Endothelial cell of umbilical vein (primary cell): ENCODE measurements around the gene RBM39. TPM values are rescaled to one million over a fixed set of nuclear protein-coding genes. Genes with fewer than 3 reads are reported as not detected.

ENCODE experiments used
- BruUV-seq: library from RNA; stranded (reverse); fragments of 400-500 nt; replicated peaks from 2 replicates; lab custom pipeline; 2021; lab: Mats Ljungman, UMichigan
- CTCF ChIA-PET: fragments of 300-600, 350-600 bp; sonication (Branson Sonifier 250); formaldehyde crosslinking; loops from one replicate; lab custom pipeline; 2021; ENCODE audit warnings: antibody characterized with exemption, inconsistent platforms; lab: Charles Lee
- POLR2A ChIA-PET: fragments of 300-600, 350-600 bp; sonication (Branson Sonifier 250); formaldehyde crosslinking; loops from one replicate; lab custom pipeline; 2021; ENCODE audit warnings: antibody characterized with exemption, inconsistent platforms; lab: Charles Lee
- DNase-seq: peaks from one replicate; pipeline ENCODE4 v3.0.0-alpha.2; 2011; ENCODE audit warnings: low read depth, low spot score
- FAIRE-seq: peaks from 2 replicates; lab custom pipeline; 2011; peaks lifted over from hg19 to GRCh38; lab: Jason Lieb, UNC
- H2AFZ ChIP-seq: 2 replicates; pipeline ENCODE4 v1.6.0; 2012; ENCODE audit warnings: low read depth, low read length, control low read depth, inconsistent platforms
- H3K27ac ChIP-seq: 2 replicates; pipeline ENCODE4 v1.5.1; 2011; ENCODE audit warnings: low read depth, mild to moderate bottlenecking, control low read depth, low read length, moderate library complexity; ENCODE audit not compliant: insufficient read depth
- H3K27me3 ChIP-seq, 2 experiments: 2 replicates each; pipeline versions ENCODE4 v1.6.0 to v1.6.1; 2011; ENCODE audit warnings: low read length in 2 of 2, mixed read lengths in 1 of 2; ENCODE audit not compliant: control insufficient read depth in 2 of 2, insufficient read depth in 2 of 2
- H3K36me3 ChIP-seq, 2 experiments: 2 replicates in 1 of 2; 3 replicates in 1 of 2; pipeline ENCODE4 v1.5.1; 2011; ENCODE audit warnings: low read length in 2 of 2, mild to moderate bottlenecking in 1 of 2, moderate library complexity in 1 of 2; ENCODE audit not compliant: control insufficient read depth in 2 of 2, insufficient read depth in 2 of 2; ENCODE audit errors: extremely low read depth in 1 of 2
- H3K4me1 ChIP-seq: 3 replicates; pipeline ENCODE4 v1.5.1; 2011; ENCODE audit warnings: mild to moderate bottlenecking, low read length; ENCODE audit not compliant: control insufficient read depth, insufficient read depth; ENCODE audit errors: extremely low read depth
- H3K4me2 ChIP-seq: 2 replicates; pipeline ENCODE4 v1.6.1; 2011; ENCODE audit warnings: low read length, control low read depth, mixed read lengths; ENCODE audit not compliant: insufficient read depth
- H3K4me3 ChIP-seq, 3 experiments: fragments of 200-600 bp in 1 of 3; sonication (generic), shearing (Covaris generic) in 1 of 3; replicated peaks in 1 of 3; 2 replicates each; pipeline ENCODE4 v1.5.1; 2011 to 2016; ENCODE audit warnings: control low read depth in 3 of 3, low read length in 3 of 3, mild to moderate bottlenecking in 2 of 3, inconsistent platforms in 1 of 3, low read depth in 1 of 3, moderate library complexity in 1 of 3; ENCODE audit not compliant: insufficient read depth in 1 of 3
- H3K79me2 ChIP-seq: 2 replicates; pipeline ENCODE4 v1.6.0; 2012; ENCODE audit warnings: low read length, inconsistent platforms; ENCODE audit not compliant: control insufficient read depth, insufficient read depth
- H3K9ac ChIP-seq: replicated peaks from 2 replicates; pipeline ENCODE3; 2011; ENCODE audit warnings: low read length, control low read depth; ENCODE audit not compliant: insufficient read depth; ENCODE audit errors: extremely low read depth
- H3K9me1 ChIP-seq: replicated peaks from 3 replicates; pipeline ENCODE4 v1.6.0; 2011; ENCODE audit warnings: mild to moderate bottlenecking, low read length; ENCODE audit not compliant: control insufficient read depth, insufficient read depth; ENCODE audit errors: extremely low read depth
- H3K9me3 ChIP-seq: replicated peaks from 2 replicates; pipeline ENCODE4 v1.5.1; 2012; ENCODE audit warnings: low read length, inconsistent platforms; ENCODE audit not compliant: control insufficient read depth, insufficient read depth
- H4K20me1 ChIP-seq: replicated peaks from 2 replicates; pipeline ENCODE3; 2011; ENCODE audit warnings: mild to moderate bottlenecking, low read length; ENCODE audit not compliant: control insufficient read depth, insufficient read depth; ENCODE audit errors: extremely low read depth
- CTCF ChIP-seq, 2 donors: IDR thresholded peaks; 1 replicate in 1 of 2; 2 replicates in 1 of 2; pipeline ENCODE4 v1.5.1; 2011; ENCODE audit warnings: low read length in 2 of 2, mild to moderate bottlenecking in 2 of 2, moderate library complexity in 2 of 2, control low read depth in 1 of 2, inconsistent platforms in 1 of 2, low read depth in 1 of 2; ENCODE audit not compliant: insufficient read depth in 1 of 2; ENCODE audit errors: extremely low read depth in 1 of 2
- FOS ChIP-seq: IDR thresholded peaks from 2 replicates; pipeline ENCODE4 v1.6.1; 2011; ENCODE audit warnings: mild to moderate bottlenecking, low read length, moderate library complexity, borderline replicate concordance; ENCODE audit not compliant: insufficient read depth
- GATA2 ChIP-seq: IDR thresholded peaks from 2 replicates; pipeline ENCODE4 v1.7.0; 2011; ENCODE audit warnings: low read depth, mild to moderate bottlenecking, moderate library complexity, mixed read lengths, low read length; ENCODE audit not compliant: insufficient read length, insufficient read depth
- JUN ChIP-seq: IDR thresholded peaks from 2 replicates; pipeline ENCODE4 v1.6.1; 2011; ENCODE audit warnings: borderline replicate concordance, low read depth; ENCODE audit not compliant: insufficient read length, insufficient read depth
- MYC ChIP-seq: IDR thresholded peaks from one replicate; pipeline ENCODE4 v1.6.1; 2011; ENCODE audit warnings: mild to moderate bottlenecking, low read depth, low read length
- POLR2A ChIP-seq: IDR thresholded peaks from 2 replicates; pipeline ENCODE4 v1.6.1; 2012; ENCODE audit warnings: low read depth, mild to moderate bottlenecking, control low read depth, low read length
- dilution Hi-C: fragments of 300-500 bp; cut with MboI; formaldehyde crosslinking; loops from one replicate; pipeline ENCODE4 v1.15.0; 2019; ENCODE audit warnings: low sequenced_read_pairs; ENCODE audit not compliant: extremely low pct_ligation_motif_present
- intact Hi-C: fragments of 100-400 bp; cut with micrococcal nuclease; formaldehyde crosslinking; loops from one replicate; pipeline ENCODE4 v1.10.0; 2022
- polyA plus RNA-seq, 4 experiments: library from polyadenylated mRNA; depleted of rRNA in 3 of 4; stranded (reverse) in 3 of 4; unstranded in 1 of 4; fragments of >200 nt; gene quantifications; 2 replicates each; pipeline versions ENCODE4 v1.2.1 to v1.2.3, GENCODE V29; 2011 to 2012; ENCODE audit warnings: missing spikeins in 1 of 4
- total RNA-seq: library from RNA; stranded (reverse); gene quantifications from 2 replicates; pipeline ENCODE4 v1.2.3, GENCODE V29; 2021
- TF ChIP-seq, protein P1 (sequence below): IDR thresholded peaks from 2 replicates; pipeline ENCODE4 v1.6.1; 2011; ENCODE audit not compliant: insufficient read depth, insufficient read length

Gene RBM39
- total and polyA plus RNA-seq, 2 donors (not counting 3 experiments of a cell fraction or from before 2014, with no cell fraction given): 106 to 309 TPM

GRCh38 chr20:35742741-35743523 is 872 bp upstream of the RBM39 start:
- intact Hi-C loops: loop anchor here (1.0 to 5.0 kb wide), 5 partner anchors 25 to 210 kb away; partner anchors contain the start of genes CPNE1 and RBM12
- peak overlapping the region; percentile 83 for H3K4me2 ChIP-seq
- no peak for TF ChIP-seq CTCF (IDR thresholded peaks at IDR 0.05; ENCODE audit: extremely low read depth in 1 of 2, insufficient read depth in 1 of 2, low read depth in 1 of 2, low read length in 2 of 2)
- no peak for TF ChIP-seq MYC
- no peak for TF ChIP-seq JUN
- no peak for TF ChIP-seq GATA2
- peak; percentile 19 for TF ChIP-seq POLR2A
- TF ChIP-seq, protein P1, sequence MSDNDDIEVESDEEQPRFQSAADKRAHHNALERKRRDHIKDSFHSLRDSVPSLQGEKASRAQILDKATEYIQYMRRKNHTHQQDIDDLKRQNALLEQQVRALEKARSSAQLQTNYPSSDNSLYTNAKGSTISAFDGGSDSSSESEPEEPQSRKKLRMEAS: no peak
- no peak for TF ChIP-seq FOS
- no peaks in the 10 kb centered on the region for H3K27me3 ChIP-seq
- ChIA-PET POLR2A (interaction anchor here (0.6 to 2.8 kb wide), 17 partner anchors 9 to 747 kb away, joined by 3 to 47 read pairs (median 5); partner anchors contain the start of genes NFS1, PHF20, ROMO1 and SCAND1), CTCF (interaction anchor here (0.7 to 3.6 kb wide), 25 partner anchors 10 to 439 kb away, joined by 3 to 29 read pairs (median 3); partner anchors contain the start of genes PHF20, SCAND1 and SPAG4)
- peaks cover 39% of the 10 kb centered on the region for H3K4me1 ChIP-seq
- no peak for FAIRE-seq
- peak overlapping the region; percentile 36 to 82 (median 40) for H3K4me3 ChIP-seq
- no peaks in the 10 kb centered on the region for H3K9me1 ChIP-seq
- peak; percentile 57 for DNase-seq
- H4K20me1 ChIP-seq: peaks cover 20% of the 10 kb centered on the region
- dilution Hi-C loops: no loop called here
- peak overlapping the region; percentile 97 for H3K27ac ChIP-seq
- H3K9me3 ChIP-seq: no peaks in the 10 kb centered on the region
- peaks cover 41% of the 10 kb centered on the region for H3K79me2 ChIP-seq
- TSS peak; percentile 90 for BruUV-seq
- peak overlapping the region; percentile 100 for H3K9ac ChIP-seq
- H2AFZ ChIP-seq: no peak overlapping the region
- H3K36me3 ChIP-seq: peaks cover 6 to 24% of the 10 kb centered on the region in 2 experiments
